Measurements from ENCODE around the gene DNAH17.

DNA sequence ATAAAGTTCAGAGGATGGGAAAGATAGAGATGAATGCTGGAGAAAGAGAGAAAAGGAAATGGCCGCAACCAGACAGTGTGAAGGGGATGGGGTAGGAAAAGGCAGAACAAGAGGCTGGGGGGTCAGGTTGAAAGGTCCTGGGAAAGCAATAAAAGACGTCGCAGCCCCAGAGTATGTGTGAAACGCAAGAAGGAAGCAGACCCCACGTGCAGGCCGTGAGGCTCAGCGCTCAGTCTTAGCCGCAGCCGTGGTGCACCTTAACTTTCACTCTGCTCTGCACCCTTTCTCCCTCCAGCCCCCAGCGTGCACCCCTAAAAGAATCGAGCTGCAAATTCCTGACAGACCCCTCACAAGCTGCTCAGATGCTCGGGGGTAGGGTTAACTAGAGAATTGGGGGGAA lies 1.9 kb downstream of the DNAH17 start:
- TF ChIP-seq, protein P1, sequence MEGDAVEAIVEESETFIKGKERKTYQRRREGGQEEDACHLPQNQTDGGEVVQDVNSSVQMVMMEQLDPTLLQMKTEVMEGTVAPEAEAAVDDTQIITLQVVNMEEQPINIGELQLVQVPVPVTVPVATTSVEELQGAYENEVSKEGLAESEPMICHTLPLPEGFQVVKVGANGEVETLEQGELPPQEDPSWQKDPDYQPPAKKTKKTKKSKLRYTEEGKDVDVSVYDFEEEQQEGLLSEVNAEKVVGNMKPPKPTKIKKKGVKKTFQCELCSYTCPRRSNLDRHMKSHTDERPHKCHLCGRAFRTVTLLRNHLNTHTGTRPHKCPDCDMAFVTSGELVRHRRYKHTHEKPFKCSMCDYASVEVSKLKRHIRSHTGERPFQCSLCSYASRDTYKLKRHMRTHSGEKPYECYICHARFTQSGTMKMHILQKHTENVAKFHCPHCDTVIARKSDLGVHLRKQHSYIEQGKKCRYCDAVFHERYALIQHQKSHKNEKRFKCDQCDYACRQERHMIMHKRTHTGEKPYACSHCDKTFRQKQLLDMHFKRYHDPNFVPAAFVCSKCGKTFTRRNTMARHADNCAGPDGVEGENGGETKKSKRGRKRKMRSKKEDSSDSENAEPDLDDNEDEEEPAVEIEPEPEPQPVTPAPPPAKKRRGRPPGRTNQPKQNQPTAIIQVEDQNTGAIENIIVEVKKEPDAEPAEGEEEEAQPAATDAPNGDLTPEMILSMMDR (IDR thresholded peaks at IDR 0.05), result no peak
- no peak for TF ChIP-seq POLR2A (IDR thresholded peaks at IDR 0.05)
